HepG2 (cell line): ENCODE data around the gene CATSPERD. TPM values are rescaled to one million over a fixed set of nuclear protein-coding genes. Genes with fewer than 3 reads are reported as not detected.
A peak's percentile ranks its signal among the peaks of the same experiment; 100 is the strongest.

Experiments used
- ARID4A ChIP-seq: sonication (generic); formaldehyde crosslinking; IDR thresholded peaks from 2 replicates; pipeline ENCODE4 v1.5.0; 2020; ENCODE audit warnings: mild to moderate bottlenecking, missing genetic modification reagents, borderline replicate concordance
- EEA1 ChIP-seq: sonication (generic); formaldehyde crosslinking; IDR thresholded peaks from 2 replicates; pipeline ENCODE4 v1.5.1; 2020; ENCODE audit warnings: mild to moderate bottlenecking, missing genetic modification reagents, borderline replicate concordance
- ETV5 ChIP-seq: IDR thresholded peaks from 2 replicates; pipeline ENCODE4 v1.6.1; 2018; ENCODE audit warnings: missing biosample characterization, missing genetic modification reagents, inconsistent platforms, borderline replicate concordance
- KDM5A ChIP-seq: fragments of 200-600 bp; sonication (generic); IDR thresholded peaks from 2 replicates; pipeline ENCODE4 v1.7.0; 2018; ENCODE audit warnings: antibody characterized with exemption, mild to moderate bottlenecking, low read length, borderline replicate concordance
- KDM5B ChIP-seq: sonication (generic); formaldehyde crosslinking; IDR thresholded peaks from 2 replicates; pipeline ENCODE4 v1.4.0; 2020; ENCODE audit warnings: missing genetic modification reagents, mild to moderate bottlenecking, borderline replicate concordance
- MBD4 ChIP-seq: IDR thresholded peaks from 2 replicates; pipeline ENCODE4 v1.6.1; 2012; ENCODE audit warnings: low read length, inconsistent platforms, borderline replicate concordance
- NFE2L2 ChIP-seq: fragments of 150-350 bp; IDR thresholded peaks from 2 replicates; pipeline ENCODE4 v1.6.1; 2014; ENCODE audit warnings: low read length
- NFYB ChIP-seq: sonication (generic); formaldehyde crosslinking; IDR thresholded peaks from 2 replicates; pipeline ENCODE4 v1.4.0; 2020; ENCODE audit warnings: missing genetic modification reagents
- NR0B2 ChIP-seq: sonication (generic); formaldehyde crosslinking; IDR thresholded peaks from 2 replicates; pipeline ENCODE4 v1.4.0; 2020; ENCODE audit warnings: mild to moderate bottlenecking, missing genetic modification reagents
- NRL ChIP-seq: sonication (generic); formaldehyde crosslinking; IDR thresholded peaks from 2 replicates; pipeline ENCODE4 v1.5.0; 2020; ENCODE audit warnings: missing genetic modification reagents, mild to moderate bottlenecking, moderate library complexity, borderline replicate concordance
- PCBP1 ChIP-seq: fragments of 200-400 bp; formaldehyde crosslinking; IDR thresholded peaks from 2 replicates; pipeline ENCODE4 v1.6.1; 2017; ENCODE audit warnings: mild to moderate bottlenecking, low read depth, low read length, borderline replicate concordance
- PITX1 ChIP-seq: sonication (generic); formaldehyde crosslinking; IDR thresholded peaks from 2 replicates; pipeline ENCODE4 v1.5.1; 2020; ENCODE audit warnings: mild to moderate bottlenecking, missing genetic modification reagents
- PRPF4 ChIP-seq: fragments of 200-400 bp; formaldehyde crosslinking; IDR thresholded peaks from 2 replicates; pipeline ENCODE4 v1.6.1; 2016; ENCODE audit warnings: low read length, low read depth; ENCODE audit not compliant: poor library complexity, severe bottlenecking
- SUZ12 ChIP-seq: fragments of 150-350 bp; IDR thresholded peaks from 2 replicates; pipeline ENCODE4 v1.6.1; 2014; ENCODE audit warnings: low read depth, low read length
- ZBTB10 ChIP-seq: sonication (generic); formaldehyde crosslinking; IDR thresholded peaks from 2 replicates; pipeline ENCODE4 v1.4.0; 2020; ENCODE audit warnings: missing genetic modification reagents, borderline replicate concordance
- ZNF3 ChIP-seq: IDR thresholded peaks from 2 replicates; pipeline ENCODE4 v1.7.0; 2017; ENCODE audit warnings: inconsistent platforms
- ZNF746 ChIP-seq: sonication (generic); formaldehyde crosslinking; IDR thresholded peaks from 2 replicates; pipeline ENCODE4 v1.8.0; 2022; ENCODE audit warnings: mild to moderate bottlenecking, missing genetic modification reagents
- ZNF776 ChIP-seq: sonication (generic); formaldehyde crosslinking; IDR thresholded peaks from 2 replicates; pipeline ENCODE4 v1.4.0; 2020; ENCODE audit warnings: mild to moderate bottlenecking, missing genetic modification reagents
- ZNF782 ChIP-seq: sonication (generic); formaldehyde crosslinking; IDR thresholded peaks from 2 replicates; pipeline ENCODE4 v1.4.0; 2020; ENCODE audit warnings: missing genetic modification reagents, mild to moderate bottlenecking, borderline replicate concordance
- ZNF792 ChIP-seq: IDR thresholded peaks from 2 replicates; pipeline ENCODE4 v1.6.1; 2016
- polyA plus RNA-seq, 8 experiments: library from polyadenylated mRNA; depleted of rRNA in 3 of 8; stranded (reverse) in 7 of 8; unstranded in 1 of 8; fragments of >200 nt; fragmentation: Illumina TruSeq in 4 of 8; extraction: Trizol in 4 of 8; gene quantifications; 2 replicates each; pipeline versions ENCODE4 v1.2.1 to v1.2.3, GENCODE V29; 2011 to 2016; ENCODE audit warnings: low read depth in 4 of 8, missing spikeins in 1 of 8, mixed read lengths in 1 of 8; ENCODE audit not compliant: insufficient read depth in 1 of 8
- total RNA-seq, 5 experiments: library from RNA; depleted of rRNA; stranded (reverse); fragments of >200 nt; fragmentation: Illumina TruSeq; extraction: Trizol; gene quantifications; 2 replicates each; pipeline ENCODE4 v1.2.3, GENCODE V29; 2016; ENCODE audit warnings: low read depth in 1 of 5
- TF ChIP-seq, protein P1 (sequence below): sonication (generic); formaldehyde crosslinking; IDR thresholded peaks from 2 replicates; pipeline ENCODE4 v1.4.0; 2020; ENCODE audit warnings: missing genetic modification reagents, borderline replicate concordance

CATSPERD gene
- total and polyA plus RNA-seq, 2 of the 13 experiments (the other 11 are each of a cell fraction or from before 2014, with no cell fraction given): 0.04 TPM; not detected in 1

DNA sequence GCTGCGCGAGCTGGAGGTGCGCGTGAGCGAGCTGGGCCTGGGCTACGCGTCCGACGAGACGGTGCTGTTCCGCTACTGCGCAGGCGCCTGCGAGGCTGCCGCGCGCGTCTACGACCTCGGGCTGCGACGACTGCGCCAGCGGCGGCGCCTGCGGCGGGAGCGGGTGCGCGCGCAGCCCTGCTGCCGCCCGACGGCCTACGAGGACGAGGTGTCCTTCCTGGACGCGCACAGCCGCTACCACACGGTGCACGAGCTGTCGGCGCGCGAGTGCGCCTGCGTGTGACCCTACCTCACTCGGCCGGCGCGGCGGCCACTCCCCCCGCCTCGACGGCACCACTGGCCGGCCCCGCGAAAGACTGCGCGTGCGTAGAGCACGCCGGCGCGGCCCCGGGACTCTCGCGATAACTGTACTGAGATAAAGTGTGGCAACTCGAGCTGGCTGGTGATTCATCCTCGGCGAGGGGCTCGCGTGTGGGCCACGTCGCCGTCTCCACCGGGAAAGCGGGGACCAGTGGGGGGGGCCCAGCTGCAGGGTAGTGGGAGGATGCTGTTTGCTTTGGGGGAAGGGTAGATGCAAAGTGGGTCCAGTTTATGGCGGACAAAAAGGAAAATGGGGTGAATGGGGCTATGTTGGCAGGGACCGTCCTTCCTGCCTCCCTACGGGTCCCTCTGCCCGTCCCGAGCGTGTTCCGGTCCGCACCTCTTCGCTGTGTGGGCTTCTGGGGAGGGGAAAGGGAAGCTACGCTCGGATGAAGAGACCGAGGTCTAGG is 107.6 kb downstream of the CATSPERD start (continued):
- no peak for TF ChIP-seq ZNF782
- TF ChIP-seq ZBTB10 (CRISPR knock-in tag): no peak
- peak; percentile 70; the same call in 1 of the 2 replicates for TF ChIP-seq ZNF792
- TF ChIP-seq, protein P1, sequence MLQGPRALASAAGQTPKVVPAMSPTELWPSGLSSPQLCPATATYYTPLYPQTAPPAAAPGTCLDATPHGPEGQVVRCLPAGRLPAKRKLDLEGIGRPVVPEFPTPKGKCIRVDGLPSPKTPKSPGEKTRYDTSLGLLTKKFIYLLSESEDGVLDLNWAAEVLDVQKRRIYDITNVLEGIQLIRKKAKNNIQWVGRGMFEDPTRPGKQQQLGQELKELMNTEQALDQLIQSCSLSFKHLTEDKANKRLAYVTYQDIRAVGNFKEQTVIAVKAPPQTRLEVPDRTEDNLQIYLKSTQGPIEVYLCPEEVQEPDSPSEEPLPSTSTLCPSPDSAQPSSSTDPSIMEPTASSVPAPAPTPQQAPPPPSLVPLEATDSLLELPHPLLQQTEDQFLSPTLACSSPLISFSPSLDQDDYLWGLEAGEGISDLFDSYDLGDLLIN (CRISPR knock-in tag): no peak
- TF ChIP-seq EEA1 (CRISPR knock-in tag): peak; percentile 58; the same call in 1 of the 2 replicates
- TF ChIP-seq ZNF746: peak; percentile 86
- TF ChIP-seq NRL (CRISPR knock-in tag): peak; percentile 90
- no peak for TF ChIP-seq PRPF4
- no peak for TF ChIP-seq SUZ12
- TF ChIP-seq PITX1 (CRISPR knock-in tag): peak; percentile 47; the same call in 1 of the 2 replicates
- TF ChIP-seq ETV5: 0 out of 2 replicates have a peak, but pooled peaks have one; percentile 23
- peak; percentile 93 for TF ChIP-seq ZNF776 (CRISPR knock-in tag)
- TF ChIP-seq KDM5A: peak; percentile 59; the same call in 1 of the 2 replicates
- TF ChIP-seq MBD4: no peak
- peak; percentile 80; the same call in 1 of the 2 replicates for TF ChIP-seq KDM5B
- 0 out of 2 replicates have a peak, but pooled peaks have one; percentile 73 for TF ChIP-seq PCBP1
- TF ChIP-seq ARID4A (CRISPR knock-in tag): peak; percentile 79; the same call in 1 of the 2 replicates
- peak; percentile 32; the same call in 1 of the 2 replicates for TF ChIP-seq NFYB (CRISPR knock-in tag)
- TF ChIP-seq ZNF3: no peak
- TF ChIP-seq NR0B2 (CRISPR knock-in tag): peak; percentile 86
- no peak for TF ChIP-seq NFE2L2
